ENCODE results near the gene TTLL5. TPM values are rescaled to one million over a fixed set of nuclear protein-coding genes. Genes with fewer than 3 reads are reported as not detected.

Gene TTLL5
- total and polyA plus RNA-seq, 2 of the 13 experiments (the other 11 are each of a cell fraction or from before 2014, with no cell fraction given) = 11.8 to 18.8 TPM

- TF ChIP-seq DMTF1 (CRISPR knock-in tag; IDR thresholded peaks at IDR 0.05) (no peak), PTBP1 (IDR thresholded peaks at IDR 0.05; ENCODE audit: low read depth, low read length, poor library complexity, severe bottlenecking) (no peak), ZFP82 (CRISPR knock-in tag; IDR thresholded peaks at IDR 0.05; ENCODE audit: borderline replicate concordance) (no peak), ZNF460 (CRISPR knock-in tag; IDR thresholded peaks at IDR 0.05; ENCODE audit: borderline replicate concordance) (no peak), KLF15 (CRISPR knock-in tag; IDR thresholded peaks at IDR 0.05; ENCODE audit: borderline replicate concordance) (no peak), ZNF883 (CRISPR knock-in tag; IDR thresholded peaks at IDR 0.05; ENCODE audit: not compliant biosample characterization) (no peak), ZNF784 (CRISPR knock-in tag; IDR thresholded peaks at IDR 0.05; ENCODE audit: borderline replicate concordance) (no peak), ZNF879 (CRISPR knock-in tag; IDR thresholded peaks at IDR 0.05) (no peak), ZNF253 (CRISPR knock-in tag; IDR thresholded peaks at IDR 0.05; ENCODE audit: borderline replicate concordance) (no peak), FOXO4 (CRISPR knock-in tag; conservative IDR thresholded peaks at IDR 0.05) (no peak), ZNF598 (CRISPR knock-in tag; IDR thresholded peaks at IDR 0.05; ENCODE audit: borderline replicate concordance) (0 out of 2 replicates have a peak, but pooled peaks have one; percentile 19), SP1 (IDR thresholded peaks at IDR 0.05) (no peak), SP1 (CRISPR knock-in tag; IDR thresholded peaks at IDR 0.05) (no peak), PCBP1 (IDR thresholded peaks at IDR 0.05; ENCODE audit: borderline replicate concordance, low read depth, low read length) (no peak), ZFP36L1 (CRISPR knock-in tag; IDR thresholded peaks at IDR 0.05) (no peak), ZFP36L2 (CRISPR knock-in tag; IDR thresholded peaks at IDR 0.05) (no peak), ZNF275 (CRISPR knock-in tag; IDR thresholded peaks at IDR 0.05; ENCODE audit: borderline replicate concordance) (no peak), ISX (CRISPR knock-in tag; conservative IDR thresholded peaks at IDR 0.05) (no peak), PAF1 (CRISPR knock-in tag; IDR thresholded peaks at IDR 0.05) (no peak), ZNF33B (CRISPR knock-in tag; IDR thresholded peaks at IDR 0.05) (no peak), RBFOX2 (IDR thresholded peaks at IDR 0.05; ENCODE audit: low read depth, low read length) (no peak), SP140L (CRISPR knock-in tag; IDR thresholded peaks at IDR 0.05; ENCODE audit: borderline replicate concordance) (no peak), SRSF4 (IDR thresholded peaks at IDR 0.05; ENCODE audit: low read depth, low read length, poor library complexity, severe bottlenecking) (no peak), ZBTB38 (CRISPR knock-in tag; IDR thresholded peaks at IDR 0.05) (no peak), ELF3 (CRISPR knock-in tag; IDR thresholded peaks at IDR 0.05) (peak; percentile 37), HNRNPLL (IDR thresholded peaks at IDR 0.05; ENCODE audit: low read depth, low read length, poor library complexity, severe bottlenecking) (no peak), HNF4A (CRISPR knock-in tag; IDR thresholded peaks at IDR 0.05) (no peak)
Observed at GRCh38 chr14:75711796-75712211, 50.8 kb downstream of the TTLL5 start (continued).
